ENCODE measurements around the gene ATG10. TPM values are rescaled to one million over a fixed set of nuclear protein-coding genes. Genes with fewer than 3 reads are reported as not detected.

ATG10 gene
- 1 to 10 TPM; 3.9 to 7.8 (median 6.6) TPM for total RNA-seq
- total RNA-seq (2013): 7.7 TPM
- total RNA-seq: 2.0 to 10.4 (median 6.8) reads per million in 29 experiments

DNA sequence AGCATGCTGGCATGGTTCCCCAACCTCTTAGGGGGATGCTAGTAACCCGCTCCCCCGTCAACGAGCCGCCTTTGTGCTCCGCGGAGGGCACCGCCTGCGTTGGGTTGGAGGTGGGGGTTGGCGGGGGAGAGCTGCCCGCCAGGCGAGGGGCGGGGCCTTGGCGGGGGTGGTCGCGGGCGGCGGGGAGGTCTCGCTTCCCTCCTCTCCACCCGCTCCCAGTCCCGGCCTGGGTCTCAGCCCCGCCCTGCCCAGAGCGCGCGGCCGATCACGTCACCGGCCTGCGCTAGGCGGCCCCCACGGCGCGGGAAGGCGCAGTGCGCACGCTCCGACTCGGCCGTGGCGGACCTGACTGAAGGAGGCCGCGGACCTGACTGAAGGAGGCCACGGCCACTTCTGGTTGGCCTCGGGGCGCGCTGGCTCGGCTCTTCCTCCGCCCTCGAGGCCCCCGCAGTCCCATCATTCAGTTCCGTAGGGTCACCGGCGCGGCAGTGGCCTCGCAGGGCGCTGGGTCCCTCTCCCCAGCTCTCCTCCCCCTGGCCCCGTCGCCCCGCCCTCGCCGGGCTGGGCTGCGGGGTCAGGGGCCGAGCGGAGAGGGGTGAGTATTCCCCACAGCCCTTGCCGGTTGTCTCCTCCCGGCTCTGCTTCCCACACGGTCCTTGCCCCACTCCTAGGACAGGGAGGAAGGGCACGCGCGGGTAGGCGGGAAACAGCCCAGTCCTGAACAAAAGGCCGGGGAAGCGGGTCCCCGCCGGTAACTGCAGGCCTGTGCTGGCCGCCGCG is at the start of gene ATG10:
Gene ATG10 (plus strand): TSS at position 312 of the 780 bp plus-strand sequence. CDS start 15,548 bp downstream, outside the sequence.
- ATAC-seq (replicated peaks in 1 of 4): peak; percentile 90 to 92 (median 92)
- H3K9me3 Mint-ChIP-seq: no peaks in the 10 kb centered on the region
- no peaks in the 10 kb centered on the region for H3K9me3 ChIP-seq
- H3K27ac Mint-ChIP-seq: peak within 1 kb of the TSS; percentile 98 to 99
- H3K4me1 Mint-ChIP-seq: peaks cover 22 to 26% (median 26%) of the 10 kb centered on the region in 3 donors
- ChIA-PET POLR2A (interaction anchor here in 1 of 2 donors (0.6 kb wide), 1 partner anchor 1317 kb away, joined by 3 read pairs; no protein-coding TSS in a partner anchor), CTCF (interaction anchor here in 1 of 2 donors (1.6 kb wide), 1 partner anchor 194 kb away, joined by 6 read pairs; no protein-coding TSS in a partner anchor)
- peak within 1 kb of the TSS; percentile 96 for H3K27ac ChIP-seq (ENCODE audit: low read length)
- peaks cover 7 to 12% of the 10 kb centered on the region in 2 experiments for H3K4me1 ChIP-seq (ENCODE audit: control insufficient read depth in 1 of 2, extremely low read depth in 1 of 2, insufficient read depth in 2 of 2, low read length in 2 of 2)
- H3K36me3 ChIP-seq (ENCODE audit: control insufficient read depth in 2 of 2, extremely low read depth in 1 of 2, insufficient read depth in 1 of 2, low read length in 1 of 2): no peaks in the 10 kb centered on the region
- under 1% methylated on average over 50 of the region's 77 CpGs for WGBS (ENCODE audit: insufficient coverage)
- H3K4me3 ChIP-seq (ENCODE audit: control insufficient read depth in 1 of 2, extremely low read depth in 1 of 2, low read length in 1 of 2): peak within 1 kb of the TSS; percentile 70 to 95
- peak within 1 kb of the TSS; percentile 94 to 97 (median 95) for H3K4me3 Mint-ChIP-seq
- peaks cover 3% of the 10 kb centered on the region for H3K36me3 Mint-ChIP-seq
- peak; percentile 62 to 93 (median 79) for DNase-seq
- H3K27me3 ChIP-seq (replicated peaks in 1 of 2; ENCODE audit: control insufficient read depth in 2 of 2, extremely low read depth in 1 of 2, insufficient read depth in 2 of 2, low read length in 1 of 2): no peaks in the 10 kb centered on the region
- H3K27me3 Mint-ChIP-seq: no peaks in the 10 kb centered on the region

- no peak for ATAC-seq (replicated peaks in 1 of 4)
- no peaks in the 10 kb centered on the region for H3K27me3 ChIP-seq (replicated peaks in 1 of 2; ENCODE audit: control insufficient read depth in 2 of 2, extremely low read depth in 1 of 2, insufficient read depth in 2 of 2, low read length in 1 of 2)
- no peak overlapping the region for H3K4me3 ChIP-seq (ENCODE audit: control insufficient read depth in 1 of 2, extremely low read depth in 1 of 2, low read length in 1 of 2)
- Mint-ChIP-seq H3K27me3 (peaks cover 0 to 7% of the 10 kb centered on the region in 2 donors), H3K9me3 (peaks cover 0 to 4% (median 0%) of the 10 kb centered on the region in 3 donors), H3K4me1 (no peaks in the 10 kb centered on the region), H3K36me3 (no peaks in the 10 kb centered on the region), H3K4me3 (no peak overlapping the region), H3K27ac (no peak overlapping the region)
- ChIA-PET CTCF (no interaction called here), POLR2A (no interaction called here)
- 92% methylated on average over 2 of the region's 4 CpGs for WGBS (ENCODE audit: insufficient coverage)
- no peaks in the 10 kb centered on the region for H3K9me3 ChIP-seq
- no peaks in the 10 kb centered on the region for H3K36me3 ChIP-seq (ENCODE audit: control insufficient read depth in 2 of 2, extremely low read depth in 1 of 2, insufficient read depth in 1 of 2, low read length in 1 of 2)
- H3K4me1 ChIP-seq (ENCODE audit: control insufficient read depth in 1 of 2, extremely low read depth in 1 of 2, insufficient read depth in 2 of 2, low read length in 2 of 2): no peaks in the 10 kb centered on the region
- no peak overlapping the region for H3K27ac ChIP-seq (ENCODE audit: low read length)
- no peak for DNase-seq
These were observed 49.0 kb upstream of the ATG10 start for GRCh38 chr5:81922854-81923279.

- H3K4me1 Mint-ChIP-seq: no peaks in the 10 kb centered on the region
- WGBS (ENCODE audit: insufficient coverage): 79% methylated on average over 3 of the region's 4 CpGs
These were observed 47.4 kb upstream of the ATG10 start for GRCh38 chr5:81924442-81924841.

GRCh38 chr5:81925009-81925408 is 46.8 kb upstream of the ATG10 start:
- H3K9me3 ChIP-seq: no peaks in the 10 kb centered on the region
- Mint-ChIP-seq H3K27ac (no peak overlapping the region), H3K36me3 (no peaks in the 10 kb centered on the region), H3K4me3 (no peak overlapping the region), H3K27me3 (peaks cover 0 to 7% of the 10 kb centered on the region in 2 donors), H3K4me1 (no peaks in the 10 kb centered on the region), H3K9me3 (peaks cover 0 to 8% (median 0%) of the 10 kb centered on the region in 3 donors)
- no peaks in the 10 kb centered on the region for H3K36me3 ChIP-seq (ENCODE audit: control insufficient read depth in 2 of 2, extremely low read depth in 1 of 2, insufficient read depth in 1 of 2, low read length in 1 of 2)
- DNase-seq (no peak), ATAC-seq (replicated peaks in 1 of 4) (no peak)
- H3K4me3 ChIP-seq (ENCODE audit: control insufficient read depth in 1 of 2, extremely low read depth in 1 of 2, low read length in 1 of 2): no peak overlapping the region
- H3K4me1 ChIP-seq (ENCODE audit: control insufficient read depth in 1 of 2, extremely low read depth in 1 of 2, insufficient read depth in 2 of 2, low read length in 2 of 2): no peaks in the 10 kb centered on the region
- ChIA-PET POLR2A (no interaction called here), CTCF (interaction anchor here in 1 of 2 donors (0.6 kb wide), 1 partner anchor 14 kb away, joined by 7 read pairs; no protein-coding TSS in a partner anchor)
- no peaks in the 10 kb centered on the region for H3K27me3 ChIP-seq (replicated peaks in 1 of 2; ENCODE audit: control insufficient read depth in 2 of 2, extremely low read depth in 1 of 2, insufficient read depth in 2 of 2, low read length in 1 of 2)
- 61% methylated on average over 3 of the region's 4 CpGs for WGBS (ENCODE audit: insufficient coverage)
- H3K27ac ChIP-seq (ENCODE audit: low read length): no peak overlapping the region

More at GRCh38 chr5:81924442-81924841, 47.4 kb upstream of the ATG10 start:
- Histone ChIP-seq H3K27ac (ENCODE audit: low read length) (no peak overlapping the region), H3K4me1 (ENCODE audit: control insufficient read depth in 1 of 2, extremely low read depth in 1 of 2, insufficient read depth in 2 of 2, low read length in 2 of 2) (no peaks in the 10 kb centered on the region), H3K27me3 (replicated peaks in 1 of 2; ENCODE audit: control insufficient read depth in 2 of 2, extremely low read depth in 1 of 2, insufficient read depth in 2 of 2, low read length in 1 of 2) (no peaks in the 10 kb centered on the region), H3K9me3 (no peaks in the 10 kb centered on the region), H3K36me3 (ENCODE audit: control insufficient read depth in 2 of 2, extremely low read depth in 1 of 2, insufficient read depth in 1 of 2, low read length in 1 of 2) (no peaks in the 10 kb centered on the region), H3K4me3 (ENCODE audit: control insufficient read depth in 1 of 2, extremely low read depth in 1 of 2, low read length in 1 of 2) (no peak overlapping the region)
- Mint-ChIP-seq H3K4me3 (no peak overlapping the region), H3K36me3 (no peaks in the 10 kb centered on the region), H3K27me3 (peaks cover 0 to 7% of the 10 kb centered on the region in 2 donors), H3K27ac (no peak overlapping the region), H3K9me3 (peaks cover 0 to 8% (median 0%) of the 10 kb centered on the region in 3 donors)
- ATAC-seq (replicated peaks in 1 of 4): no peak
- POLR2A ChIA-PET: no interaction called here
- CTCF ChIA-PET: no interaction called here
- no peak for DNase-seq

DNA sequence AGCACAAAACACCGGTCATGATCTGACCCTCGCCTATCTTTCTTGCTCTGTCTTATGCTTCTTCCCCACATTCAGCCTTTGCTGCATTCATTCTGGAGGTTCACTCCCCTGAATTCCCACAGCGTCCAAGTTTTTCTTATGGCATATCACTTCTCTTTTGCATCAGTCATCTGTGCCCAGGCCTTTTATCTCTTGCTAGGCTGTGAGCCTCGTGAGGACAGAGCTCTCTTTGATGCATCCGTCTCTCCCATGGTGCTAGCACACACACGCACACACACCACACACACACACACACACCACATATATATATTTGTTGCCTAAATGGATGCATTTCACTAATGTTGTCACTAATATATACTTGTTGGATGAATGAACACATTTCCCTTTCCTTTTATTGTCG is 45.8 kb upstream of the ATG10 start:
- Mint-ChIP-seq H3K36me3 (no peaks in the 10 kb centered on the region), H3K27ac (no peak overlapping the region), H3K27me3 (peaks cover 0 to 7% of the 10 kb centered on the region in 2 donors), H3K4me1 (no peaks in the 10 kb centered on the region), H3K4me3 (no peak overlapping the region), H3K9me3 (peaks cover 0 to 8% (median 0%) of the 10 kb centered on the region in 3 donors)
- H3K9me3 ChIP-seq: no peaks in the 10 kb centered on the region
- no peak overlapping the region for H3K27ac ChIP-seq (ENCODE audit: low read length)
- no peaks in the 10 kb centered on the region for H3K36me3 ChIP-seq (ENCODE audit: control insufficient read depth in 2 of 2, extremely low read depth in 1 of 2, insufficient read depth in 1 of 2, low read length in 1 of 2)
- WGBS (ENCODE audit: insufficient coverage): 83% methylated on average over 2 of the region's 7 CpGs
- H3K4me3 ChIP-seq (ENCODE audit: control insufficient read depth in 1 of 2, extremely low read depth in 1 of 2, low read length in 1 of 2): no peak overlapping the region
- H3K27me3 ChIP-seq (replicated peaks in 1 of 2; ENCODE audit: control insufficient read depth in 2 of 2, extremely low read depth in 1 of 2, insufficient read depth in 2 of 2, low read length in 1 of 2): no peaks in the 10 kb centered on the region
- ATAC-seq (replicated peaks in 1 of 4) (no peak), DNase-seq (no peak)
- ChIA-PET CTCF (interaction anchor here in 1 of 2 donors (0.6 kb wide), 1 partner anchor 15 kb away, joined by 3 read pairs; no protein-coding TSS in a partner anchor), POLR2A (no interaction called here)
- no peaks in the 10 kb centered on the region for H3K4me1 ChIP-seq (ENCODE audit: control insufficient read depth in 1 of 2, extremely low read depth in 1 of 2, insufficient read depth in 2 of 2, low read length in 2 of 2)

DNA sequence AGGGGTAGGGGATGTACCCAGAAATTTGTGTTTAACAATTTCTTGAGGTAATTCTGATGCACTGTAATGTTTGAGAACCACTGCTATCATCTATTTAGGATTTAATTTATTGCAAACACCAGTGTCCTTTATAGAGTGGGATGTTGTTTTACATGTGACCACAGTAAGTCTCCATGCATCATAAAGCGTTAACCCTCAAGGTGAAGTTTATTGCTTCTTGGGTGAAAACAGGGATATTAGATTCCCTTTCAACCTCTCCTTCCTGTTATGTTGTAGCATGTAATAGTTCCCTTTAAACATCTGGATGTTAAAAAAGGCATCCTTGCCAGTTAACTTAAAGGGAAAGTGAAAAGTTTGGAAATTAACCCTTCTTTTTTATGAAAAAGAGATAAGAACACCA is 35.8 kb upstream of the ATG10 start:
- Mint-ChIP-seq H3K27me3 (no peaks in the 10 kb centered on the region), H3K4me3 (no peak overlapping the region), H3K27ac (no peak overlapping the region), H3K9me3 (peaks cover 0 to 8% (median 3%) of the 10 kb centered on the region in 3 donors), H3K4me1 (no peaks in the 10 kb centered on the region), H3K36me3 (peaks cover 3% of the 10 kb centered on the region)
- no peaks in the 10 kb centered on the region for H3K4me1 ChIP-seq (ENCODE audit: control insufficient read depth in 1 of 2, extremely low read depth in 1 of 2, insufficient read depth in 2 of 2, low read length in 2 of 2)
- no peak for ATAC-seq (replicated peaks in 1 of 4)
- WGBS (ENCODE audit: insufficient coverage): no CpG with 5 or more reads among the region's 1 CpG
- no peaks in the 10 kb centered on the region for H3K9me3 ChIP-seq
- ChIA-PET POLR2A (no interaction called here), CTCF (no interaction called here)
- no peaks in the 10 kb centered on the region for H3K27me3 ChIP-seq (replicated peaks in 1 of 2; ENCODE audit: control insufficient read depth in 2 of 2, extremely low read depth in 1 of 2, insufficient read depth in 2 of 2, low read length in 1 of 2)
- H3K36me3 ChIP-seq (ENCODE audit: control insufficient read depth in 2 of 2, extremely low read depth in 1 of 2, insufficient read depth in 1 of 2, low read length in 1 of 2): no peaks in the 10 kb centered on the region
- DNase-seq: no peak
- H3K27ac ChIP-seq (ENCODE audit: low read length): no peak overlapping the region
- no peak overlapping the region for H3K4me3 ChIP-seq (ENCODE audit: control insufficient read depth in 1 of 2, extremely low read depth in 1 of 2, low read length in 1 of 2)
